Measurements from ENCODE around the gene PRDM4. TPM values are rescaled to one million over a fixed set of nuclear protein-coding genes. Genes with fewer than 3 reads are reported as not detected.
A peak's percentile ranks its signal among the peaks of the same experiment; 100 is the strongest.

PRDM4 gene
- total RNA-seq, 4 donors from 2014 or later, result 41.6 to 71.2 (median 42.4) TPM

DNA sequence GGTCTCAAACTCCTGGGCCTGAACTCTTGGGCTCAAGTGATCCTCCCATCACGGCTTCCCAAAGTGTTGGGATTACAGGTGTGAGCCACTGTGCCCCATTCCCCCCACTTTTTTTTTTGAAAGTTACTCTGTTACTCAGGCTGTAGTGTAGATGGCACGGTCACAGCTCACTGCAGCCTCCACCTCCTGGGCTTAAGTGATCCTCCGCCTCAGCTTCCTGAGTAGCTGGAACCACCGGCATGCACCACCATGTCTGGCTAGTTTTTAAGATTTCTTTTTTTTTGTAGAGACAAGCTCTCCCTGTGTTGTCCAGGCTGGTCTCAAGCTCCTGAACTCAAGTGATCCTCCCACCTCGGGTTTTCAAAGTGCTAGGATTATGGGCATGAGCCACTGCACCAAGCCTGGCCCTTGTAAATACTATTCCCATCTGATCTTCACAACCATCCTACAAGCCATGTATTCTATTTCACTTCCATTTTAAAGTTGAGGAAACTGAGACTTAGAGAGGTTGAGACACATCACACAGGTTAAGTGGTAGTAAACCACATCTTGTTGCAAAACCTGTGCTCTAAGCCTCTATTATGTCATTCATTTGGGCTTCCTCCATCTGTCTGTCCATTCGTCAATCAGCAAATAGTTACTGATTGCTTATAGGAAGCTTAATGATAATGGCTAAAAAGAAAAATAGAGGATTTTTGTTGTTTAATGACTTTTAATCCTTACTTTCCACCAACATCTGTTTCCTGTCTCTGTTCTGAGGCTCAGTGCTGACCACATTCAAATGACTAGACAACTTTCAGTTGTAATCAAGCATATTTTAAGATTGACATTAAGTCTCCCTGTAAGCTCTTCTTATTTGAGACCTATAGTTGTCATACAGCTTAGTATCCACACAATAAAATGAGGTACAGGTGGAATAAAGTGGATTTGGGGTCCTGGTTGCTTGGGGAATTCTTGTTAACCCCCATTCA is 22.8 kb upstream of the PRDM4 start:
- intact Hi-C loops (cut with DNase I; ENCODE audit: low total_unique reads), result no loop called here
- TF ChIP-seq, protein P1, sequence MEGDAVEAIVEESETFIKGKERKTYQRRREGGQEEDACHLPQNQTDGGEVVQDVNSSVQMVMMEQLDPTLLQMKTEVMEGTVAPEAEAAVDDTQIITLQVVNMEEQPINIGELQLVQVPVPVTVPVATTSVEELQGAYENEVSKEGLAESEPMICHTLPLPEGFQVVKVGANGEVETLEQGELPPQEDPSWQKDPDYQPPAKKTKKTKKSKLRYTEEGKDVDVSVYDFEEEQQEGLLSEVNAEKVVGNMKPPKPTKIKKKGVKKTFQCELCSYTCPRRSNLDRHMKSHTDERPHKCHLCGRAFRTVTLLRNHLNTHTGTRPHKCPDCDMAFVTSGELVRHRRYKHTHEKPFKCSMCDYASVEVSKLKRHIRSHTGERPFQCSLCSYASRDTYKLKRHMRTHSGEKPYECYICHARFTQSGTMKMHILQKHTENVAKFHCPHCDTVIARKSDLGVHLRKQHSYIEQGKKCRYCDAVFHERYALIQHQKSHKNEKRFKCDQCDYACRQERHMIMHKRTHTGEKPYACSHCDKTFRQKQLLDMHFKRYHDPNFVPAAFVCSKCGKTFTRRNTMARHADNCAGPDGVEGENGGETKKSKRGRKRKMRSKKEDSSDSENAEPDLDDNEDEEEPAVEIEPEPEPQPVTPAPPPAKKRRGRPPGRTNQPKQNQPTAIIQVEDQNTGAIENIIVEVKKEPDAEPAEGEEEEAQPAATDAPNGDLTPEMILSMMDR (IDR thresholded peaks at IDR 0.05), result no peak
- TF ChIP-seq POLR2AphosphoS5 (IDR thresholded peaks at IDR 0.05) (no peak), POLR2A (IDR thresholded peaks at IDR 0.05) (no peak), EP300 (IDR thresholded peaks at IDR 0.05; ENCODE audit: low read depth) (no peak)
- Histone ChIP-seq H3K36me3 (no peaks in the 10 kb centered on the region), H3K4me3 (no peak overlapping the region), H3K27ac (no peak overlapping the region), H3K9me3 (no peaks in the 10 kb centered on the region), H3K27me3 (peaks cover 14% of the 10 kb centered on the region), H3K4me1 (no peaks in the 10 kb centered on the region)
- in situ Hi-C loops (cut with MboI; ENCODE audit: low pct_ligation_motif_present in 1 of 4, low pct_unique_long_range_greater_than_20kb in 1 of 4, low sequenced_read_pairs in 3 of 4), result no loop called here
- DNase-seq, result no peak
- WGBS, 2 donors (ENCODE audit: low coverage in 1 of 2), result 75% methylated on average over 4 to 6 of the region's 6 CpGs

DNA sequence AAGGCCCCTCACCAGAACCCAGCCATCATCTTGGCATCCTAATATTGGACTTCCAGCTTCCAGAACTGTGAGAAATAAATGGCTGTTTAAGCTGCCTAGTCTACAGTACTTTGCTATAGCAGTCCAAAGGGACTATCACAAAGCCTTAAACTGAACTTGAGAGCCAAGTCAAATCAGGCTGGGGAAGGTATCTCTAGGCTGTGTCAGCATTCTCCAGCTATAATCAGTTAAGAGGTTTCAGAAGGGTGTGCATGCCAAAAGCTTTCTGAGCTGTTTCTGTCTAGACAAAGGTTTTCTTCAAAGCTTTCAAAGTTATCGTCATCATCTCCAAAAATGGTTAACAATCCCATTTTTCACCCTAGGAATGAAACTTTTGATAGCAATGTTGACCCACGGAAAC is 21.1 kb upstream of the PRDM4 start:
- no peak overlapping the region for H3K27ac ChIP-seq
- H3K4me3 ChIP-seq, result no peak overlapping the region
- no peaks in the 10 kb centered on the region for H3K36me3 ChIP-seq
- peaks cover 14% of the 10 kb centered on the region for H3K27me3 ChIP-seq
- TF ChIP-seq POLR2A (IDR thresholded peaks at IDR 0.05) (no peak), POLR2AphosphoS5 (IDR thresholded peaks at IDR 0.05) (no peak), EP300 (IDR thresholded peaks at IDR 0.05; ENCODE audit: low read depth) (no peak)
- TF ChIP-seq, protein P1 (IDR thresholded peaks at IDR 0.05), result no peak
- no peaks in the 10 kb centered on the region for H3K9me3 ChIP-seq
- 90 to 94% methylated on average over 2 of the region's 2 CpGs for WGBS, 2 donors (ENCODE audit: low coverage in 1 of 2)
- intact Hi-C loops (cut with DNase I; ENCODE audit: low total_unique reads) (no loop called here), in situ Hi-C loops (cut with MboI; ENCODE audit: low pct_ligation_motif_present in 1 of 4, low pct_unique_long_range_greater_than_20kb in 1 of 4, low sequenced_read_pairs in 3 of 4) (no loop called here)
- peaks cover 0 to 3% (median 0%) of the 10 kb centered on the region in 4 donors for H3K4me1 ChIP-seq
- DNase-seq, result no peak

- H3K4me3 ChIP-seq, result no peak overlapping the region
- TF ChIP-seq POLR2A (IDR thresholded peaks at IDR 0.05), result no peak
- TF ChIP-seq POLR2AphosphoS5 (IDR thresholded peaks at IDR 0.05), result no peak
- TF ChIP-seq, protein P1 (IDR thresholded peaks at IDR 0.05), result no peak
- TF ChIP-seq EP300 (IDR thresholded peaks at IDR 0.05; ENCODE audit: low read depth), result no peak
- no peaks in the 10 kb centered on the region for H3K36me3 ChIP-seq
- no peak for DNase-seq
- peak overlapping the region in 2 of 4 donors; percentile 2 to 23 for H3K27ac ChIP-seq
- 87% methylated on average over 1 of the region's 1 CpG; no CpG with 5 or more reads in 1 of the 2 donors for WGBS, 2 donors (ENCODE audit: low coverage in 1 of 2)
- intact Hi-C loops (cut with DNase I; ENCODE audit: low total_unique reads), result no loop called here
- in situ Hi-C loops (cut with MboI; ENCODE audit: low pct_ligation_motif_present in 1 of 4, low pct_unique_long_range_greater_than_20kb in 1 of 4, low sequenced_read_pairs in 3 of 4), result no loop called here
- peaks cover 31% of the 10 kb centered on the region for H3K27me3 ChIP-seq
- peaks cover 0 to 5% (median 0%) of the 10 kb centered on the region in 4 donors for H3K4me1 ChIP-seq
- no peaks in the 10 kb centered on the region for H3K9me3 ChIP-seq
These were observed 19.4 kb upstream of the PRDM4 start for GRCh38 chr12:107780298-107780697.

- Histone ChIP-seq H3K9me3 (no peaks in the 10 kb centered on the region), H3K36me3 (no peaks in the 10 kb centered on the region)
These were observed 18.3 kb upstream of the PRDM4 start for GRCh38 chr12:107779077-107779831.

More at GRCh38 chr12:107779077-107779831, 18.3 kb upstream of the PRDM4 start:
- TF ChIP-seq POLR2AphosphoS5 (IDR thresholded peaks at IDR 0.05) (no peak), POLR2A (IDR thresholded peaks at IDR 0.05) (no peak), EP300 (IDR thresholded peaks at IDR 0.05; ENCODE audit: low read depth) (no peak)
- TF ChIP-seq, protein P1 (IDR thresholded peaks at IDR 0.05), result no peak
- peaks cover 0 to 9% (median 0%) of the 10 kb centered on the region in 4 donors for H3K4me1 ChIP-seq
- in situ Hi-C loops (cut with MboI; ENCODE audit: low pct_ligation_motif_present in 1 of 4, low pct_unique_long_range_greater_than_20kb in 1 of 4, low sequenced_read_pairs in 3 of 4) (no loop called here), intact Hi-C loops (cut with DNase I; ENCODE audit: low total_unique reads) (no loop called here)
- no peak overlapping the region for H3K4me3 ChIP-seq
- 73 to 75% methylated on average over 3 to 7 of the region's 7 CpGs for WGBS, 2 donors (ENCODE audit: low coverage in 1 of 2)
- H3K27ac ChIP-seq, result peak overlapping the region; percentile 18 to 57 (median 30)
- H3K27me3 ChIP-seq, result peaks cover 42% of the 10 kb centered on the region
- DNase-seq, result no peak
